ENCODE measurements around the gene CLHC1.

The CLHC1 gene

GRCh38 chr2:55163941-55164390 is 68.1 kb downstream of the CLHC1 start:
- Histone ChIP-seq H3K9ac (ENCODE audit: low read depth, low read length) (no peak overlapping the region), H3K27me3 (ENCODE audit: insufficient read depth, low read length, poor library complexity) (no peaks in the 10 kb centered on the region), H3K79me2 (ENCODE audit: insufficient read depth, low read length) (no peaks in the 10 kb centered on the region), H3K9me3 (ENCODE audit: insufficient read depth, low read length, severe bottlenecking) (no peaks in the 10 kb centered on the region), H2AFZ (ENCODE audit: low read depth, low read length) (no peak overlapping the region), H3K27ac (ENCODE audit: low read length) (no peak overlapping the region), H3K4me2 (ENCODE audit: insufficient read depth, low read length) (no peak overlapping the region), H3K4me3 (ENCODE audit: low read depth in 1 of 2, low read length in 2 of 2) (no peak overlapping the region), H3K36me3 (ENCODE audit: insufficient read depth, low read length) (no peaks in the 10 kb centered on the region), H4K20me1 (ENCODE audit: insufficient read depth, low read length) (no peaks in the 10 kb centered on the region), H3K4me1 (ENCODE audit: insufficient read depth, low read length) (peaks cover 6% of the 10 kb centered on the region)
- TF ChIP-seq CTCF (IDR thresholded peaks at IDR 0.05; ENCODE audit: borderline replicate concordance, extremely low read depth, low read length, poor library complexity, severe bottlenecking) (no peak), EZH2 (IDR thresholded peaks at IDR 0.05; ENCODE audit: borderline replicate concordance, low read depth, low read length, severe bottlenecking) (no peak)
- ATAC-seq (ENCODE audit: insufficient read depth, low read depth) (no peak), DNase-seq (no peak)

GRCh38 chr2:55163274-55163721 is 68.8 kb downstream of the CLHC1 start:
- Histone ChIP-seq H4K20me1 (ENCODE audit: insufficient read depth, low read length) (no peaks in the 10 kb centered on the region), H3K9ac (ENCODE audit: low read depth, low read length) (no peak overlapping the region), H3K27me3 (ENCODE audit: insufficient read depth, low read length, poor library complexity) (no peaks in the 10 kb centered on the region), H3K27ac (ENCODE audit: low read length) (no peak overlapping the region), H3K79me2 (ENCODE audit: insufficient read depth, low read length) (no peaks in the 10 kb centered on the region), H2AFZ (ENCODE audit: low read depth, low read length) (no peak overlapping the region), H3K4me1 (ENCODE audit: insufficient read depth, low read length) (peaks cover 6% of the 10 kb centered on the region), H3K9me3 (ENCODE audit: insufficient read depth, low read length, severe bottlenecking) (no peaks in the 10 kb centered on the region), H3K4me2 (ENCODE audit: insufficient read depth, low read length) (no peak overlapping the region), H3K4me3 (ENCODE audit: low read depth in 1 of 2, low read length in 2 of 2) (no peak overlapping the region), H3K36me3 (ENCODE audit: insufficient read depth, low read length) (no peaks in the 10 kb centered on the region)
- TF ChIP-seq EZH2 (IDR thresholded peaks at IDR 0.05; ENCODE audit: borderline replicate concordance, low read depth, low read length, severe bottlenecking) = no peak
- no peak for TF ChIP-seq CTCF (IDR thresholded peaks at IDR 0.05; ENCODE audit: borderline replicate concordance, extremely low read depth, low read length, poor library complexity, severe bottlenecking)
- no peak for ATAC-seq (ENCODE audit: insufficient read depth, low read depth)
- no peak for DNase-seq

GRCh38 chr2:55162284-55163006 is 69.6 kb downstream of the CLHC1 start:
- ATAC-seq (ENCODE audit: insufficient read depth, low read depth) = no peak
- no peak overlapping the region for H3K4me3 ChIP-seq (ENCODE audit: low read depth in 1 of 2, low read length in 2 of 2)
- H3K27ac ChIP-seq (ENCODE audit: low read length) = no peak overlapping the region
- H3K9ac ChIP-seq (ENCODE audit: low read depth, low read length) = no peak overlapping the region
- no peaks in the 10 kb centered on the region for H4K20me1 ChIP-seq (ENCODE audit: insufficient read depth, low read length)
- H3K27me3 ChIP-seq (ENCODE audit: insufficient read depth, low read length, poor library complexity) = no peaks in the 10 kb centered on the region
- no peaks in the 10 kb centered on the region for H3K79me2 ChIP-seq (ENCODE audit: insufficient read depth, low read length)
- DNase-seq = no peak
- TF ChIP-seq CTCF (IDR thresholded peaks at IDR 0.05; ENCODE audit: borderline replicate concordance, extremely low read depth, low read length, poor library complexity, severe bottlenecking) = no peak
- peaks cover 6% of the 10 kb centered on the region for H3K4me1 ChIP-seq (ENCODE audit: insufficient read depth, low read length)
- no peak overlapping the region for H2AFZ ChIP-seq (ENCODE audit: low read depth, low read length)
- no peaks in the 10 kb centered on the region for H3K9me3 ChIP-seq (ENCODE audit: insufficient read depth, low read length, severe bottlenecking)
- no peak overlapping the region for H3K4me2 ChIP-seq (ENCODE audit: insufficient read depth, low read length)
- no peaks in the 10 kb centered on the region for H3K36me3 ChIP-seq (ENCODE audit: insufficient read depth, low read length)

All from DND-41 (cell line).